ENCODE measurements around the gene CEP295NL. TPM values are rescaled to one million over a fixed set of nuclear protein-coding genes. Genes with fewer than 3 reads are reported as not detected.

Gene CEP295NL
- total and polyA plus RNA-seq, 2 of the 13 experiments (the other 11 are each of a cell fraction or from before 2014, with no cell fraction given), result not detected

DNA sequence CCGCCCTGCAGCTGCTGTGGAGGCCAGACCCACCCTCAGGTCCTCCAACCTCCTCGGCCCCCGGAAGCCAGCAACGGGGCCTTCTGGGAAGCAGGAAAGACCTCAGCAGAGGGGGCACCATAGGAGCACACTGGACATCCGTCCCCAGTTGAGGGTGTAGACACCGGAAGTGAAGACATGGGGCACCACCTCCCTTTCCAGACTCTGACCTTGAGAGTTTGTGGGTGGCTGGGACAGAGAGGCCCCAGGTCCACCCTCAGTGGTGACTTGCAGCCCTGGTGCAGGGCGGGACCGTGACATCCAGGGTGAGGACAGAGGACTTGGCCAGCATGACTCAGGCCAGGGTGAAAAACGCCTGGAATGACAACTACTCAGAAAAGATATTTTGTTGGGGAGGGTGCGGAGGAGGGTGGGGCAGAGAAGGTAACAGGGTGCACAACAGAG is 19.9 kb downstream of the CEP295NL start (continued):
- TF ChIP-seq NCOA2 (CRISPR knock-in tag; IDR thresholded peaks at IDR 0.05) (peak; percentile 35; the same call in 1 of the 2 replicates), KLF6 (CRISPR knock-in tag; IDR thresholded peaks at IDR 0.05) (0 out of 2 replicates have a peak, but pooled peaks have one; percentile 56), ZNF543 (CRISPR knock-in tag; IDR thresholded peaks at IDR 0.05) (no peak)
- TF ChIP-seq, protein P1, sequence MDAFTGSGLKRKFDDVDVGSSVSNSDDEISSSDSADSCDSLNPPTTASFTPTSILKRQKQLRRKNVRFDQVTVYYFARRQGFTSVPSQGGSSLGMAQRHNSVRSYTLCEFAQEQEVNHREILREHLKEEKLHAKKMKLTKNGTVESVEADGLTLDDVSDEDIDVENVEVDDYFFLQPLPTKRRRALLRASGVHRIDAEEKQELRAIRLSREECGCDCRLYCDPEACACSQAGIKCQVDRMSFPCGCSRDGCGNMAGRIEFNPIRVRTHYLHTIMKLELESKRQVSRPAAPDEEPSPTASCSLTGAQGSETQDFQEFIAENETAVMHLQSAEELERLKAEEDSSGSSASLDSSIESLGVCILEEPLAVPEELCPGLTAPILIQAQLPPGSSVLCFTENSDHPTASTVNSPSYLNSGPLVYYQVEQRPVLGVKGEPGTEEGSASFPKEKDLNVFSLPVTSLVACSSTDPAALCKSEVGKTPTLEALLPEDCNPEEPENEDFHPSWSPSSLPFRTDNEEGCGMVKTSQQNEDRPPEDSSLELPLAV (CRISPR knock-in tag; conservative IDR thresholded peaks at IDR 0.05; ENCODE audit: low read depth), result no peak

DNA sequence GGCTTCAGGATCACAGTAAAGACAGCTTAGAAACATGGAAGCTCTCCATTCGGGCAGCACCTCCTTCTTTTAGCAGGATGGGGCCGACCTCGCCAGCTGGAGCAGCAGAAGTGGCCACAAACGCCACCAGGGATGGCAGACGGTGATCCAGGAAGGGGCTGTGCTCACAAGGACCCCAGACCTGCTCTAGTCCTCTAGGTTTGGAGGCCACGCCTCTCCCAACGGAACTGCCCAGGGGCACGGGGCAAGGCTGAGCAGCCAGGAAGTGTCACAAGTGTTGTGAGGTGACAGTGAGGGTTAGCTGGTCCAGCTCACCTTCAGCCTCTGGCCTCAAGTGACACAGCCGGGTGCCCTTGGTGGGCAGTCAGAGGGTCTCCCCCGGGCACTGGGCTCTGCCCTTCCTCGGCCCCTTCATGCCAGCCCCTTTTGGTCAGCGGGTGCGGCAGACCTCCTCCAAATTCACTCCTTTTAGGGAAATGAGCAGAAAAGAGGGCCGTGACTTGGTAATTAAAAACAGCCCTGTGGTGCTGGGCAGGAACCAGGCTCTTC is 20.4 kb downstream of the CEP295NL start:
- no peak for ATAC-seq
- Histone ChIP-seq H3K36me3 (replicated peaks in 1 of 2; ENCODE audit: control insufficient read depth in 1 of 2, insufficient read depth in 2 of 2, low read length in 2 of 2) (no peaks in the 10 kb centered on the region), H3K79me2 (ENCODE audit: insufficient read depth, low read length) (no peaks in the 10 kb centered on the region), H3K27me3 (ENCODE audit: control insufficient read depth in 1 of 2, insufficient read depth in 2 of 2, low read length in 2 of 2) (no peaks in the 10 kb centered on the region), H3K9me3 (ENCODE audit: low read length) (no peaks in the 10 kb centered on the region), H2AFZ (ENCODE audit: low read length) (no peak overlapping the region), H3K4me1 (ENCODE audit: insufficient read depth, low read length) (peaks cover 29% of the 10 kb centered on the region), H3K4me2 (ENCODE audit: low read depth, low read length) (peak overlapping the region; percentile 78; the same call in 1 of the 2 replicates), H3K27ac (ENCODE audit: extremely low read length, insufficient read depth, low read length) (peak overlapping the region; percentile 66), H4K20me1 (ENCODE audit: insufficient read depth, low read length) (no peaks in the 10 kb centered on the region), H3K9ac (ENCODE audit: insufficient read depth, low read depth, low read length) (peak overlapping the region; percentile 58; the same call in 1 of the 2 replicates), H3K4me3 (replicated peaks in 1 of 3; ENCODE audit: insufficient read depth in 1 of 3, low read depth in 2 of 3, low read length in 3 of 3) (no peak overlapping the region)
- POLR2A ChIA-PET, result interaction anchor here (0.6 to 3.1 kb wide), 6 partner anchors 8 to 145 kb away, joined by 3 to 18 read pairs (median 5); partner anchors contain the start of gene LGALS3BP
- TSS peak; percentile 61 for BruUV-seq (replicated peaks)
- in situ Hi-C loops (cut with HindIII; ENCODE audit: extremely low pct_ligation_motif_present, low pct_unique_long_range_greater_than_20kb) (loop anchor here (5.0 kb wide), 1 partner anchor 90 kb away; no protein-coding TSS in a partner anchor), intact Hi-C loops (cut with micrococcal nuclease; ENCODE audit: unreplicated experiment) (loop anchor here (1.0 kb wide), 2 partner anchors 17 to 39 kb away; no protein-coding TSS in a partner anchor)
- CTCF ChIA-PET (ENCODE audit: low intra/inter-chr PET ratio, low total read pairs), result interaction anchor here (1.3 kb wide), 1 partner anchor 88 kb away, joined by 7 read pairs; no protein-coding TSS in a partner anchor
- WGBS (ENCODE audit: low lambda C conversion rate), result 82% methylated on average over 9 of the region's 14 CpGs
- no peak for FAIRE-seq
- DNase-seq (ENCODE audit: low spot score), result no peak
- TF ChIP-seq FOXO1 (CRISPR knock-in tag; IDR thresholded peaks at IDR 0.05), result no peak
- TF ChIP-seq, protein P2, sequence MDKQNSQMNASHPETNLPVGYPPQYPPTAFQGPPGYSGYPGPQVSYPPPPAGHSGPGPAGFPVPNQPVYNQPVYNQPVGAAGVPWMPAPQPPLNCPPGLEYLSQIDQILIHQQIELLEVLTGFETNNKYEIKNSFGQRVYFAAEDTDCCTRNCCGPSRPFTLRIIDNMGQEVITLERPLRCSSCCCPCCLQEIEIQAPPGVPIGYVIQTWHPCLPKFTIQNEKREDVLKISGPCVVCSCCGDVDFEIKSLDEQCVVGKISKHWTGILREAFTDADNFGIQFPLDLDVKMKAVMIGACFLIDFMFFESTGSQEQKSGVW (CRISPR knock-in tag; IDR thresholded peaks at IDR 0.05; ENCODE audit: borderline replicate concordance), result no peak
- TF ChIP-seq, protein P3, sequence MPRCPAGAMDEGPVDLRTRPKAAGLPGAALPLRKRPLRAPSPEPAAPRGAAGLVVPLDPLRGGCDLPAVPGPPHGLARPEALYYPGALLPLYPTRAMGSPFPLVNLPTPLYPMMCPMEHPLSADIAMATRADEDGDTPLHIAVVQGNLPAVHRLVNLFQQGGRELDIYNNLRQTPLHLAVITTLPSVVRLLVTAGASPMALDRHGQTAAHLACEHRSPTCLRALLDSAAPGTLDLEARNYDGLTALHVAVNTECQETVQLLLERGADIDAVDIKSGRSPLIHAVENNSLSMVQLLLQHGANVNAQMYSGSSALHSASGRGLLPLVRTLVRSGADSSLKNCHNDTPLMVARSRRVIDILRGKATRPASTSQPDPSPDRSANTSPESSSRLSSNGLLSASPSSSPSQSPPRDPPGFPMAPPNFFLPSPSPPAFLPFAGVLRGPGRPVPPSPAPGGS (CRISPR knock-in tag; IDR thresholded peaks at IDR 0.05), result 0 out of 2 replicates have a peak, but pooled peaks have one; percentile 43
- TF ChIP-seq ARHGAP35 (CRISPR knock-in tag; IDR thresholded peaks at IDR 0.05; ENCODE audit: borderline replicate concordance), result 0 out of 2 replicates have a peak, but pooled peaks have one; percentile 33
- TF ChIP-seq BRD4 (CRISPR knock-in tag; IDR thresholded peaks at IDR 0.05), result peak; percentile 68; the same call in 1 of the 2 replicates
- TF ChIP-seq SIN3B (IDR thresholded peaks at IDR 0.05; ENCODE audit: low read length), result no peak
- TF ChIP-seq KDM5B (CRISPR knock-in tag; IDR thresholded peaks at IDR 0.05; ENCODE audit: borderline replicate concordance), result no peak
- TF ChIP-seq MIXL1 (CRISPR knock-in tag; IDR thresholded peaks at IDR 0.05), result no peak
- TF ChIP-seq CEBPB (IDR thresholded peaks at IDR 0.05; ENCODE audit: borderline replicate concordance, low read depth, low read length), result no peak
- TF ChIP-seq, protein P4, sequence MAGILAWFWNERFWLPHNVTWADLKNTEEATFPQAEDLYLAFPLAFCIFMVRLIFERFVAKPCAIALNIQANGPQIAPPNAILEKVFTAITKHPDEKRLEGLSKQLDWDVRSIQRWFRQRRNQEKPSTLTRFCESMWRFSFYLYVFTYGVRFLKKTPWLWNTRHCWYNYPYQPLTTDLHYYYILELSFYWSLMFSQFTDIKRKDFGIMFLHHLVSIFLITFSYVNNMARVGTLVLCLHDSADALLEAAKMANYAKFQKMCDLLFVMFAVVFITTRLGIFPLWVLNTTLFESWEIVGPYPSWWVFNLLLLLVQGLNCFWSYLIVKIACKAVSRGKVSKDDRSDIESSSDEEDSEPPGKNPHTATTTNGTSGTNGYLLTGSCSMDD (CRISPR knock-in tag; IDR thresholded peaks at IDR 0.05), result no peak
- TF ChIP-seq HDAC1 (CRISPR knock-in tag; IDR thresholded peaks at IDR 0.05), result 0 out of 2 replicates have a peak, but pooled peaks have one; percentile 5
- TF ChIP-seq SAP130 (CRISPR knock-in tag; IDR thresholded peaks at IDR 0.05; ENCODE audit: low read depth), result no peak
- no peak for TF ChIP-seq KLF13 (CRISPR knock-in tag; IDR thresholded peaks at IDR 0.05)

Measured in HepG2 (cell line).